Measurements from ENCODE around the gene C2orf80. TPM values are rescaled to one million over a fixed set of nuclear protein-coding genes. Genes with fewer than 3 reads are reported as not detected.

Gene C2orf80
- total and polyA plus RNA-seq, 2 donors (not counting 1 experiment from before 2014, with no cell fraction given), result not detected

DNA sequence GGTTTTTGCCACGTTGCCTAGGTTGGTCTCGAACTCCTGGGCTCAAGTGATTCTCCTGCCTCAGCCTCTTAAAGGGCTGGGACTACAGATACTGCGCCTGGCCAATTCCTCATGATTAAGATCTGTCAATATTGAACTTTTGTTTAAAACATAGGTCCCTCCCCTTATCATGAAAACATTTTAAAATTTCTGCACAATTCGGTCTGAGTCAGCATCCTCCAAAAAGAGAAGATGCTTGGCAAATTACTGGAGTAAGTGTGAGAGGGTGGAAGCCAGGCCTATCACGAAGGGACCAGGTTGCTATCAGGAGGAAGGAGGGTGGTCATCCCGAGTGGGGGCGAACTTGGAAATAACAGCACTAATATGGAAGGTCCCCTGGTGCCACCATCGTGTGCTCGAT is 15.7 kb downstream of the C2orf80 start:
- no peaks in the 10 kb centered on the region for H4K20me1 ChIP-seq (ENCODE audit: control insufficient read depth, extremely low read depth, insufficient read depth, low read length)
- no peak overlapping the region for H3K4me2 ChIP-seq (ENCODE audit: extremely low read depth, insufficient read depth, low read length)

DNA sequence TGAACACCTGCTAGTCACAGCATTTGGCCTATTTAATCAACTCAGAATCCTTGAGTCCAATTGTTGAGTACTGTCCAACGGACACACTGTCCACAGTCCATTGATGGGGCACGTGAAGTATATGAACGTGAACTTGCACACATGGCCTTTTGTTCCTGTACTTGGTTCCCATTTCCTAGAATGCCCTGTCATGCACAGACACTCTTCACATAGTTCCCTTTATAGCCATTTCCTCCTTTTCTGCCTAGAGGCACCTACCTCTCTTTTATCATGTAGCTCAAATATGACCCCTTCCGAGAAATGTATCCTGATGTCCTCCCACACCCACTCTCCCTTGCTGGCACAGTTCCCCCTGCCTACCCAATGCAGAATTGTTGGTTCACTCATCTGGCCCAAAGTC is 17.7 kb downstream of the C2orf80 start:
- Histone ChIP-seq H3K27me3 (ENCODE audit: control insufficient read depth, insufficient read depth, low read length) (no peaks in the 10 kb centered on the region), H3K79me2 (ENCODE audit: control insufficient read depth, insufficient read depth, low read length) (no peaks in the 10 kb centered on the region), H3K27ac (ENCODE audit: insufficient read depth, low read length) (no peak overlapping the region), H3K9me3 (ENCODE audit: control insufficient read depth, insufficient read depth, low read depth, low read length) (no peaks in the 10 kb centered on the region), H3K9ac (ENCODE audit: insufficient read depth, low read length) (no peak overlapping the region), H3K36me3 (ENCODE audit: control insufficient read depth, insufficient read depth, low read length) (no peaks in the 10 kb centered on the region), H3K4me2 (ENCODE audit: extremely low read depth, insufficient read depth, low read length) (no peak overlapping the region), H3K4me3 (replicated peaks in 1 of 4; ENCODE audit: control extremely low read depth in 1 of 4, insufficient read depth in 1 of 4, low read depth in 3 of 4, low read length in 4 of 4) (no peak overlapping the region), H2AFZ (ENCODE audit: low read length) (no peak overlapping the region), H4K20me1 (ENCODE audit: control insufficient read depth, extremely low read depth, insufficient read depth, low read length) (no peaks in the 10 kb centered on the region), H3K4me1 (ENCODE audit: control insufficient read depth, extremely low read depth, insufficient read depth, low read length) (no peaks in the 10 kb centered on the region)
- no peak for DNase-seq (ENCODE audit: low read depth in 2 of 2)
- TF ChIP-seq EZH2 (IDR thresholded peaks at IDR 0.05; ENCODE audit: low read length, missing control alignments), result no peak
- TF ChIP-seq CTCF (conservative IDR thresholded peaks at IDR 0.05 in 1 of 2, IDR thresholded peaks at IDR 0.05 in 1 of 2; ENCODE audit: low read depth in 1 of 2, low read length in 2 of 2), result no peak

More for the DNA sequence above, 15.7 kb downstream of the C2orf80 start:
- Histone ChIP-seq H3K4me1 (ENCODE audit: control insufficient read depth, extremely low read depth, insufficient read depth, low read length) (no peaks in the 10 kb centered on the region), H2AFZ (ENCODE audit: low read length) (no peak overlapping the region), H3K79me2 (ENCODE audit: control insufficient read depth, insufficient read depth, low read length) (no peaks in the 10 kb centered on the region), H3K27me3 (ENCODE audit: control insufficient read depth, insufficient read depth, low read length) (no peaks in the 10 kb centered on the region), H3K9me3 (ENCODE audit: control insufficient read depth, insufficient read depth, low read depth, low read length) (no peaks in the 10 kb centered on the region), H3K9ac (ENCODE audit: insufficient read depth, low read length) (no peak overlapping the region), H3K36me3 (ENCODE audit: control insufficient read depth, insufficient read depth, low read length) (no peaks in the 10 kb centered on the region), H3K4me3 (replicated peaks in 1 of 4; ENCODE audit: control extremely low read depth in 1 of 4, insufficient read depth in 1 of 4, low read depth in 3 of 4, low read length in 4 of 4) (no peak overlapping the region), H3K27ac (ENCODE audit: insufficient read depth, low read length) (no peak overlapping the region)
- no peak for DNase-seq (ENCODE audit: low read depth in 2 of 2)
- TF ChIP-seq CTCF (conservative IDR thresholded peaks at IDR 0.05 in 1 of 2, IDR thresholded peaks at IDR 0.05 in 1 of 2; ENCODE audit: low read depth in 1 of 2, low read length in 2 of 2) (no peak), EZH2 (IDR thresholded peaks at IDR 0.05; ENCODE audit: low read length, missing control alignments) (no peak)

- DNase-seq (ENCODE audit: low read depth in 2 of 2), result no peak
- H4K20me1 ChIP-seq (ENCODE audit: control insufficient read depth, extremely low read depth, insufficient read depth, low read length), result no peaks in the 10 kb centered on the region
- no peak overlapping the region for H3K4me2 ChIP-seq (ENCODE audit: extremely low read depth, insufficient read depth, low read length)
- no peaks in the 10 kb centered on the region for H3K9me3 ChIP-seq (ENCODE audit: control insufficient read depth, insufficient read depth, low read depth, low read length)
- H3K4me3 ChIP-seq (replicated peaks in 1 of 4; ENCODE audit: control extremely low read depth in 1 of 4, insufficient read depth in 1 of 4, low read depth in 3 of 4, low read length in 4 of 4), result no peak overlapping the region
- H3K79me2 ChIP-seq (ENCODE audit: control insufficient read depth, insufficient read depth, low read length), result no peaks in the 10 kb centered on the region
- TF ChIP-seq CTCF (conservative IDR thresholded peaks at IDR 0.05 in 1 of 2, IDR thresholded peaks at IDR 0.05 in 1 of 2; ENCODE audit: low read depth in 1 of 2, low read length in 2 of 2), result no peak
- TF ChIP-seq EZH2 (IDR thresholded peaks at IDR 0.05; ENCODE audit: low read length, missing control alignments), result no peak
- no peak overlapping the region for H2AFZ ChIP-seq (ENCODE audit: low read length)
- no peak overlapping the region for H3K27ac ChIP-seq (ENCODE audit: insufficient read depth, low read length)
- H3K9ac ChIP-seq (ENCODE audit: insufficient read depth, low read length), result no peak overlapping the region
- no peaks in the 10 kb centered on the region for H3K36me3 ChIP-seq (ENCODE audit: control insufficient read depth, insufficient read depth, low read length)
- H3K27me3 ChIP-seq (ENCODE audit: control insufficient read depth, insufficient read depth, low read length), result no peaks in the 10 kb centered on the region
- no peaks in the 10 kb centered on the region for H3K4me1 ChIP-seq (ENCODE audit: control insufficient read depth, extremely low read depth, insufficient read depth, low read length)
These were observed 24.7 kb downstream of the C2orf80 start for GRCh38 chr2:208164951-208165755.
